Endothelial cell of umbilical vein (primary cell): Measurements from ENCODE around the gene EIF4A3. TPM values are rescaled to one million over a fixed set of nuclear protein-coding genes. Genes with fewer than 3 reads are reported as not detected.

ENCODE experiments used
- BruUV-seq: library from RNA; stranded (reverse); fragments of 400-500 nt; replicated peaks from 2 replicates; lab custom pipeline; 2021; lab: Mats Ljungman, UMichigan
- CTCF ChIA-PET: fragments of 300-600, 350-600 bp; sonication (Branson Sonifier 250); formaldehyde crosslinking; loops from one replicate; lab custom pipeline; 2021; ENCODE audit warnings: antibody characterized with exemption, inconsistent platforms; lab: Charles Lee
- POLR2A ChIA-PET: fragments of 300-600, 350-600 bp; sonication (Branson Sonifier 250); formaldehyde crosslinking; loops from one replicate; lab custom pipeline; 2021; ENCODE audit warnings: antibody characterized with exemption, inconsistent platforms; lab: Charles Lee
- DNase-seq: peaks from one replicate; pipeline ENCODE4 v3.0.0-alpha.2; 2011; ENCODE audit warnings: low read depth, low spot score
- FAIRE-seq: peaks from 2 replicates; lab custom pipeline; 2011; peaks lifted over from hg19 to GRCh38; lab: Jason Lieb, UNC
- H2AFZ ChIP-seq: 2 replicates; pipeline ENCODE4 v1.6.0; 2012; ENCODE audit warnings: low read depth, low read length, control low read depth, inconsistent platforms
- H3K27ac ChIP-seq: 2 replicates; pipeline ENCODE4 v1.5.1; 2011; ENCODE audit warnings: low read depth, mild to moderate bottlenecking, control low read depth, low read length, moderate library complexity; ENCODE audit not compliant: insufficient read depth
- H3K27me3 ChIP-seq, 2 experiments: 2 replicates each; pipeline versions ENCODE4 v1.6.0 to v1.6.1; 2011; ENCODE audit warnings: low read length in 2 of 2, mixed read lengths in 1 of 2; ENCODE audit not compliant: control insufficient read depth in 2 of 2, insufficient read depth in 2 of 2
- H3K36me3 ChIP-seq, 2 experiments: 2 replicates in 1 of 2; 3 replicates in 1 of 2; pipeline ENCODE4 v1.5.1; 2011; ENCODE audit warnings: low read length in 2 of 2, mild to moderate bottlenecking in 1 of 2, moderate library complexity in 1 of 2; ENCODE audit not compliant: control insufficient read depth in 2 of 2, insufficient read depth in 2 of 2; ENCODE audit errors: extremely low read depth in 1 of 2
- H3K4me1 ChIP-seq: 3 replicates; pipeline ENCODE4 v1.5.1; 2011; ENCODE audit warnings: mild to moderate bottlenecking, low read length; ENCODE audit not compliant: control insufficient read depth, insufficient read depth; ENCODE audit errors: extremely low read depth
- H3K4me2 ChIP-seq: 2 replicates; pipeline ENCODE4 v1.6.1; 2011; ENCODE audit warnings: low read length, control low read depth, mixed read lengths; ENCODE audit not compliant: insufficient read depth
- H3K4me3 ChIP-seq, 3 experiments: fragments of 200-600 bp in 1 of 3; sonication (generic), shearing (Covaris generic) in 1 of 3; replicated peaks in 1 of 3; 2 replicates each; pipeline ENCODE4 v1.5.1; 2011 to 2016; ENCODE audit warnings: control low read depth in 3 of 3, low read length in 3 of 3, mild to moderate bottlenecking in 2 of 3, inconsistent platforms in 1 of 3, low read depth in 1 of 3, moderate library complexity in 1 of 3; ENCODE audit not compliant: insufficient read depth in 1 of 3
- H3K79me2 ChIP-seq: 2 replicates; pipeline ENCODE4 v1.6.0; 2012; ENCODE audit warnings: low read length, inconsistent platforms; ENCODE audit not compliant: control insufficient read depth, insufficient read depth
- H3K9ac ChIP-seq: replicated peaks from 2 replicates; pipeline ENCODE3; 2011; ENCODE audit warnings: low read length, control low read depth; ENCODE audit not compliant: insufficient read depth; ENCODE audit errors: extremely low read depth
- H3K9me1 ChIP-seq: replicated peaks from 3 replicates; pipeline ENCODE4 v1.6.0; 2011; ENCODE audit warnings: mild to moderate bottlenecking, low read length; ENCODE audit not compliant: control insufficient read depth, insufficient read depth; ENCODE audit errors: extremely low read depth
- H3K9me3 ChIP-seq: replicated peaks from 2 replicates; pipeline ENCODE4 v1.5.1; 2012; ENCODE audit warnings: low read length, inconsistent platforms; ENCODE audit not compliant: control insufficient read depth, insufficient read depth
- H4K20me1 ChIP-seq: replicated peaks from 2 replicates; pipeline ENCODE3; 2011; ENCODE audit warnings: mild to moderate bottlenecking, low read length; ENCODE audit not compliant: control insufficient read depth, insufficient read depth; ENCODE audit errors: extremely low read depth
- EZH2 ChIP-seq: IDR thresholded peaks from 2 replicates; pipeline ENCODE4 v1.6.1; 2012; ENCODE audit warnings: borderline replicate concordance, low read depth, mild to moderate bottlenecking, moderate library complexity, low read length, inconsistent platforms; ENCODE audit not compliant: severe bottlenecking
- FOS ChIP-seq: IDR thresholded peaks from 2 replicates; pipeline ENCODE4 v1.6.1; 2011; ENCODE audit warnings: mild to moderate bottlenecking, low read length, moderate library complexity, borderline replicate concordance; ENCODE audit not compliant: insufficient read depth
- GATA2 ChIP-seq: IDR thresholded peaks from 2 replicates; pipeline ENCODE4 v1.7.0; 2011; ENCODE audit warnings: low read depth, mild to moderate bottlenecking, moderate library complexity, mixed read lengths, low read length; ENCODE audit not compliant: insufficient read length, insufficient read depth
- JUN ChIP-seq: IDR thresholded peaks from 2 replicates; pipeline ENCODE4 v1.6.1; 2011; ENCODE audit warnings: borderline replicate concordance, low read depth; ENCODE audit not compliant: insufficient read length, insufficient read depth
- POLR2A ChIP-seq: IDR thresholded peaks from 2 replicates; pipeline ENCODE4 v1.6.1; 2012; ENCODE audit warnings: low read depth, mild to moderate bottlenecking, control low read depth, low read length
- POLR2AphosphoS5 ChIP-seq: IDR thresholded peaks from 2 replicates; pipeline ENCODE4 v1.6.1; 2012; ENCODE audit warnings: low read depth, mild to moderate bottlenecking, control low read depth, low read length, moderate library complexity; ENCODE audit not compliant: insufficient read depth
- dilution Hi-C: fragments of 300-500 bp; cut with MboI; formaldehyde crosslinking; loops from one replicate; pipeline ENCODE4 v1.15.0; 2019; ENCODE audit warnings: low sequenced_read_pairs; ENCODE audit not compliant: extremely low pct_ligation_motif_present
- intact Hi-C: fragments of 100-400 bp; cut with micrococcal nuclease; formaldehyde crosslinking; loops from one replicate; pipeline ENCODE4 v1.10.0; 2022
- polyA plus RNA-seq, 4 experiments: library from polyadenylated mRNA; depleted of rRNA in 3 of 4; stranded (reverse) in 3 of 4; unstranded in 1 of 4; fragments of >200 nt; gene quantifications; 2 replicates each; pipeline versions ENCODE4 v1.2.1 to v1.2.3, GENCODE V29; 2011 to 2012; ENCODE audit warnings: missing spikeins in 1 of 4
- total RNA-seq: library from RNA; stranded (reverse); gene quantifications from 2 replicates; pipeline ENCODE4 v1.2.3, GENCODE V29; 2021
- TF ChIP-seq, protein P1 (sequence below): IDR thresholded peaks from 2 replicates; pipeline ENCODE4 v1.6.1; 2011; ENCODE audit not compliant: insufficient read depth, insufficient read length
- TF ChIP-seq, protein P2 (sequence below), 2 donors: IDR thresholded peaks; 1 replicate in 1 of 2; 2 replicates in 1 of 2; pipeline ENCODE4 v1.5.1; 2011; ENCODE audit warnings: low read length in 2 of 2, mild to moderate bottlenecking in 2 of 2, moderate library complexity in 2 of 2, control low read depth in 1 of 2, inconsistent platforms in 1 of 2, low read depth in 1 of 2; ENCODE audit not compliant: insufficient read depth in 1 of 2; ENCODE audit errors: extremely low read depth in 1 of 2

The EIF4A3 gene
- total and polyA plus RNA-seq, 2 donors (not counting 3 experiments of a cell fraction or from before 2014, with no cell fraction given) = 90.4 to 94.5 TPM

DNA sequence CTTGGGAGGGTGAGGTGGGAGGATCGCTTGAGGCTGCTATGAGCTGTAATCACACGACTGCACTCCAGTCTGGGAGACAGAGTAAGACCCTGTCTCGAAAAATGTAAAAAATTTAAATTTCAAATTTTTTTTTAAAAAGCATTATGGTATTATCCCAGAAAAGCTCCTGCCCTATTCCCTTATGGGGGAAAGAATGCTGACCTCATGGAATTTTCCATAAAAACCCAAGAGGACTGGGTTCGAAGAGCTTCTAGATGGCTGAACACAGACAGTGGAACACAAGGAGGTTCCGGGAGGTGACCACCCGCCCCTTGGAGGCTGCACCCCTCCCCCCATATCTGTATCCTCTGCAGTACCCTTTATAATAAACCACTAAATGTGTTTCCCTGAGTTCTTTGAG lies 4.0 kb downstream of the EIF4A3 start:
- H3K9me3 ChIP-seq = no peaks in the 10 kb centered on the region
- no peak overlapping the region for H3K27ac ChIP-seq
- no peak overlapping the region for H2AFZ ChIP-seq
- dilution Hi-C loops = no loop called here
- no peak for TF ChIP-seq GATA2
- TF ChIP-seq, protein P1, sequence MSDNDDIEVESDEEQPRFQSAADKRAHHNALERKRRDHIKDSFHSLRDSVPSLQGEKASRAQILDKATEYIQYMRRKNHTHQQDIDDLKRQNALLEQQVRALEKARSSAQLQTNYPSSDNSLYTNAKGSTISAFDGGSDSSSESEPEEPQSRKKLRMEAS = no peak
- TF ChIP-seq EZH2 = no peak
- TF ChIP-seq POLR2A = no peak
- no peak for TF ChIP-seq JUN
- H4K20me1 ChIP-seq = peaks cover 2% of the 10 kb centered on the region
- no TSS peak for BruUV-seq
- H3K4me1 ChIP-seq = peaks cover 12% of the 10 kb centered on the region
- no peak for DNase-seq
- POLR2A ChIA-PET = no interaction called here
- no peak for FAIRE-seq
- intact Hi-C loops = no loop called here
- H3K9ac ChIP-seq = no peak overlapping the region
- no peak overlapping the region for H3K4me2 ChIP-seq
- H3K4me3 ChIP-seq = no peak overlapping the region
- H3K27me3 ChIP-seq = no peaks in the 10 kb centered on the region
- CTCF ChIA-PET = interaction anchor here (1.1 to 2.7 kb wide), 4 partner anchors 9 to 53 kb away, joined by 3 to 7 read pairs (median 5); partner anchors contain the start of gene GAA
- no peaks in the 10 kb centered on the region for H3K9me1 ChIP-seq
- peaks cover 17 to 34% of the 10 kb centered on the region in 2 experiments for H3K36me3 ChIP-seq
- H3K79me2 ChIP-seq = peaks cover 37% of the 10 kb centered on the region

DNA sequence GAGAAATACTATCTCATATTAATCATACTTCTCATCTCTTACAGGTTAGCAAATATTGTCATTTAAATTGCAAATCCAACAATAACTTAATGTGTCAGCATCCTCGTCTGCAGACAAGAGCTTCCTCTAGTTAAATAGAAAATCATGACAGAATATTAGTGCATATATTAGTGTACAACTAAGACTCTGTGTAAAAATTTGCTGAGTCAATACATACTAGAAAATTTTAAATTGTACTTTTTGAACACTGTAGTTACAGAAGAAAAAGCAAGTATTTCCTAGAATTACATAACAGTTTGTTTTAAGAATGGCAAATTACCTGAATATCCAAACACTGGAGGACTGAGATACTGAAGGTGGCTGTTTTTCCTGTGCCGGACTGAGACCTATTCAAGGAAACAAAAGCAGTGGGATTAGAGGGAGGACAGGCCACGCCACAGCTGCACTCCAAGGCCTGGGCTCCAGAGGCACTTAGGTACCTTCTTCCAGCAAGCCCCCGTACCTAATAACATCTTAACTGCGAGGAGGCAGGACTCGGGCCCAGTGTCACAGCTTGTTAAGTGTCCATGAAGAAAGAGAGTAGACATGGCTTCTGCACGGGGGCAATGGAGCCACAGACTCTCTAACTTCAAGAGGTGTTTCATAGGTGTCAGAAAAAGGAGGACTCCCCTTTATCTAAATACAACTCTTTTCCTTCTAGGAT lies 5.3 kb downstream of the EIF4A3 start:
- H3K4me3 ChIP-seq = no peak overlapping the region
- no peaks in the 10 kb centered on the region for H3K9me3 ChIP-seq
- FAIRE-seq (no peak), DNase-seq (no peak)
- no peaks in the 10 kb centered on the region for H3K27me3 ChIP-seq
- H3K9ac ChIP-seq = no peak overlapping the region
- H3K27ac ChIP-seq = no peak overlapping the region
- dilution Hi-C loops (no loop called here), intact Hi-C loops (no loop called here)
- peaks cover 29 to 46% of the 10 kb centered on the region in 2 experiments for H3K36me3 ChIP-seq
- H4K20me1 ChIP-seq = peaks cover 2% of the 10 kb centered on the region
- H3K4me1 ChIP-seq = peaks cover 11% of the 10 kb centered on the region
- ChIA-PET CTCF (interaction anchor here (1.1 to 2.7 kb wide), 3 partner anchors 17 to 40 kb away, joined by 3 to 7 read pairs (median 4); partner anchors contain the start of gene GAA), POLR2A (no interaction called here)
- TF ChIP-seq JUN = no peak
- TF ChIP-seq, protein P1 = no peak
- TF ChIP-seq GATA2 = no peak
- TF ChIP-seq, protein P2, sequence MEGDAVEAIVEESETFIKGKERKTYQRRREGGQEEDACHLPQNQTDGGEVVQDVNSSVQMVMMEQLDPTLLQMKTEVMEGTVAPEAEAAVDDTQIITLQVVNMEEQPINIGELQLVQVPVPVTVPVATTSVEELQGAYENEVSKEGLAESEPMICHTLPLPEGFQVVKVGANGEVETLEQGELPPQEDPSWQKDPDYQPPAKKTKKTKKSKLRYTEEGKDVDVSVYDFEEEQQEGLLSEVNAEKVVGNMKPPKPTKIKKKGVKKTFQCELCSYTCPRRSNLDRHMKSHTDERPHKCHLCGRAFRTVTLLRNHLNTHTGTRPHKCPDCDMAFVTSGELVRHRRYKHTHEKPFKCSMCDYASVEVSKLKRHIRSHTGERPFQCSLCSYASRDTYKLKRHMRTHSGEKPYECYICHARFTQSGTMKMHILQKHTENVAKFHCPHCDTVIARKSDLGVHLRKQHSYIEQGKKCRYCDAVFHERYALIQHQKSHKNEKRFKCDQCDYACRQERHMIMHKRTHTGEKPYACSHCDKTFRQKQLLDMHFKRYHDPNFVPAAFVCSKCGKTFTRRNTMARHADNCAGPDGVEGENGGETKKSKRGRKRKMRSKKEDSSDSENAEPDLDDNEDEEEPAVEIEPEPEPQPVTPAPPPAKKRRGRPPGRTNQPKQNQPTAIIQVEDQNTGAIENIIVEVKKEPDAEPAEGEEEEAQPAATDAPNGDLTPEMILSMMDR (IDR thresholded peaks at IDR 0.05; ENCODE audit: extremely low read depth in 1 of 2, insufficient read depth in 1 of 2, low read depth in 1 of 2, low read length in 2 of 2) = no peak
- TF ChIP-seq FOS = no peak
- TF ChIP-seq POLR2A = no peak
- TF ChIP-seq POLR2AphosphoS5 = no peak
- no TSS peak for BruUV-seq
- peaks cover 31% of the 10 kb centered on the region for H3K79me2 ChIP-seq
- no peak overlapping the region for H3K4me2 ChIP-seq
- H2AFZ ChIP-seq = no peak overlapping the region
- no peaks in the 10 kb centered on the region for H3K9me1 ChIP-seq
